ENCODE measurements around the gene LEF1.
A peak's percentile ranks its signal among the peaks of the same experiment; 100 is the strongest.

Gene LEF1

DNA sequence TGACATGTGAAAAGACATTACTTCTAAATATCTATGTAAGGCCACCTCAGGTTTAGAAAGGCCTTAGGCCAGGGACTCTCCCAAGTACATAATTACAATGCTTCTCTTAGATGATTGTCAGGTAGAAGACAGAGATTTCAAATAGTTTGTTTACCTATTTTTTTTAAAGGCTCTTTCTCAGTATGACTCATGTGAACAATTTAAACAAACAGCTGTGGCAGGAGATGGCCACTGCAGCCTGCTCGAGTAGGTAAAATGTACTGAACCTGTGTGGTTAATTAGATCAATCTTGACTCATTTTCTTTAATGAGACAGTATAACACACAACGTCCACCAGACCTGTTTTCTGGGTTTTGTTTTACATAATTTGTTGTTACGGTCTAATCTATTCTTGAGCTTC, 50.2 kb downstream of the LEF1 start:
- Histone ChIP-seq H3K27ac (peak overlapping the region; percentile 16; the same call in 1 of the 2 replicates), H3K4me2 (peak overlapping the region; percentile 42), H4K20me1 (ENCODE audit: insufficient read depth) (no peaks in the 10 kb centered on the region), H2AFZ (ENCODE audit: low read depth) (no peak overlapping the region), H3K9ac (no peak overlapping the region), H3K27me3 (ENCODE audit: insufficient read depth, low read depth) (no peaks in the 10 kb centered on the region), H3K36me3 (ENCODE audit: insufficient read depth) (no peaks in the 10 kb centered on the region), H3K4me1 (ENCODE audit: low read depth, poor library complexity, severe bottlenecking) (peaks cover 49% of the 10 kb centered on the region), H3K4me3 (IDR thresholded peaks at IDR 0.05; ENCODE audit: insufficient read depth, low read depth, low read length) (no peak overlapping the region), H3K79me2 (ENCODE audit: insufficient read depth, low read depth) (no peaks in the 10 kb centered on the region)
- TF ChIP-seq, protein P1, sequence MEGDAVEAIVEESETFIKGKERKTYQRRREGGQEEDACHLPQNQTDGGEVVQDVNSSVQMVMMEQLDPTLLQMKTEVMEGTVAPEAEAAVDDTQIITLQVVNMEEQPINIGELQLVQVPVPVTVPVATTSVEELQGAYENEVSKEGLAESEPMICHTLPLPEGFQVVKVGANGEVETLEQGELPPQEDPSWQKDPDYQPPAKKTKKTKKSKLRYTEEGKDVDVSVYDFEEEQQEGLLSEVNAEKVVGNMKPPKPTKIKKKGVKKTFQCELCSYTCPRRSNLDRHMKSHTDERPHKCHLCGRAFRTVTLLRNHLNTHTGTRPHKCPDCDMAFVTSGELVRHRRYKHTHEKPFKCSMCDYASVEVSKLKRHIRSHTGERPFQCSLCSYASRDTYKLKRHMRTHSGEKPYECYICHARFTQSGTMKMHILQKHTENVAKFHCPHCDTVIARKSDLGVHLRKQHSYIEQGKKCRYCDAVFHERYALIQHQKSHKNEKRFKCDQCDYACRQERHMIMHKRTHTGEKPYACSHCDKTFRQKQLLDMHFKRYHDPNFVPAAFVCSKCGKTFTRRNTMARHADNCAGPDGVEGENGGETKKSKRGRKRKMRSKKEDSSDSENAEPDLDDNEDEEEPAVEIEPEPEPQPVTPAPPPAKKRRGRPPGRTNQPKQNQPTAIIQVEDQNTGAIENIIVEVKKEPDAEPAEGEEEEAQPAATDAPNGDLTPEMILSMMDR (conservative IDR thresholded peaks at IDR 0.05; ENCODE audit: low read depth, low read length) = no peak

- Histone ChIP-seq H3K27me3 (ENCODE audit: insufficient read depth, low read depth) (no peaks in the 10 kb centered on the region), H3K36me3 (ENCODE audit: insufficient read depth) (no peaks in the 10 kb centered on the region), H3K4me3 (IDR thresholded peaks at IDR 0.05; ENCODE audit: insufficient read depth, low read depth, low read length) (no peak overlapping the region), H4K20me1 (ENCODE audit: insufficient read depth) (no peaks in the 10 kb centered on the region), H3K4me2 (peak overlapping the region; percentile 42; the same call in 1 of the 2 replicates), H3K27ac (no peak overlapping the region), H3K4me1 (ENCODE audit: low read depth, poor library complexity, severe bottlenecking) (peaks cover 49% of the 10 kb centered on the region), H3K9ac (no peak overlapping the region), H3K79me2 (ENCODE audit: insufficient read depth, low read depth) (no peaks in the 10 kb centered on the region), H2AFZ (ENCODE audit: low read depth) (no peak overlapping the region)
- TF ChIP-seq, protein P1 (conservative IDR thresholded peaks at IDR 0.05; ENCODE audit: low read depth, low read length) = no peak
These were observed 51.1 kb downstream of the LEF1 start for GRCh38 chr4:108117418-108118182.

- H3K9ac ChIP-seq = no peak overlapping the region
- no peak overlapping the region for H2AFZ ChIP-seq (ENCODE audit: low read depth)
- TF ChIP-seq, protein P1 (conservative IDR thresholded peaks at IDR 0.05; ENCODE audit: low read depth, low read length) = no peak
- H3K27ac ChIP-seq = no peak overlapping the region
- no peaks in the 10 kb centered on the region for H3K27me3 ChIP-seq (ENCODE audit: insufficient read depth, low read depth)
- H3K36me3 ChIP-seq (ENCODE audit: insufficient read depth) = no peaks in the 10 kb centered on the region
- no peak overlapping the region; the same call in 1 of the 2 replicates for H3K4me2 ChIP-seq
- no peak overlapping the region for H3K4me3 ChIP-seq (IDR thresholded peaks at IDR 0.05; ENCODE audit: insufficient read depth, low read depth, low read length)
- peaks cover 50% of the 10 kb centered on the region for H3K4me1 ChIP-seq (ENCODE audit: low read depth, poor library complexity, severe bottlenecking)
- no peaks in the 10 kb centered on the region for H3K79me2 ChIP-seq (ENCODE audit: insufficient read depth, low read depth)
- H4K20me1 ChIP-seq (ENCODE audit: insufficient read depth) = no peaks in the 10 kb centered on the region
These were observed 52.1 kb downstream of the LEF1 start for GRCh38 chr4:108116423-108117168.

DNA sequence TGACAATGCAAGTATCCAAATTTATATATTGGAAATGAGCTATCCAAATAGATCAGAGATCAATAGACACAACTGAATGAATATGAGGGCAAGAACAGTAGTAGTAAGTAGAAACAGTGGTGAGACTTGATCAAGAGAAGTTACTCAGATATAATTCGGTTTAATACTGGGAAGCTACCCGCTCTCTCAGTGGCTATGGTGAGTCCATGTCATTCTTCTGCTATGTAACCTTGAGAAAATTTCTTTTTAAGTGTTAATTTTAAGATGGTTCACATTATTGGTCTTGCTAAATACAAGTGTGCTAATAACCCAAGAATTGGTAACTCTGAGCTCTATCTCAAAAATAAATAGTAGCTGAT, 53.6 kb downstream of the LEF1 start:
- Histone ChIP-seq H3K4me3 (IDR thresholded peaks at IDR 0.05; ENCODE audit: insufficient read depth, low read depth, low read length) (no peak overlapping the region), H3K36me3 (ENCODE audit: insufficient read depth) (no peaks in the 10 kb centered on the region), H2AFZ (ENCODE audit: low read depth) (no peak overlapping the region), H3K79me2 (ENCODE audit: insufficient read depth, low read depth) (no peaks in the 10 kb centered on the region), H3K4me2 (no peak overlapping the region), H3K4me1 (ENCODE audit: low read depth, poor library complexity, severe bottlenecking) (peaks cover 59% of the 10 kb centered on the region), H3K9ac (no peak overlapping the region), H3K27me3 (ENCODE audit: insufficient read depth, low read depth) (no peaks in the 10 kb centered on the region), H4K20me1 (ENCODE audit: insufficient read depth) (no peaks in the 10 kb centered on the region), H3K27ac (no peak overlapping the region)
- TF ChIP-seq, protein P1 (conservative IDR thresholded peaks at IDR 0.05; ENCODE audit: low read depth, low read length) = no peak

All from KMS-11 (cell line).